ENCODE results near the gene DCAF5.

The DCAF5 gene

DNA sequence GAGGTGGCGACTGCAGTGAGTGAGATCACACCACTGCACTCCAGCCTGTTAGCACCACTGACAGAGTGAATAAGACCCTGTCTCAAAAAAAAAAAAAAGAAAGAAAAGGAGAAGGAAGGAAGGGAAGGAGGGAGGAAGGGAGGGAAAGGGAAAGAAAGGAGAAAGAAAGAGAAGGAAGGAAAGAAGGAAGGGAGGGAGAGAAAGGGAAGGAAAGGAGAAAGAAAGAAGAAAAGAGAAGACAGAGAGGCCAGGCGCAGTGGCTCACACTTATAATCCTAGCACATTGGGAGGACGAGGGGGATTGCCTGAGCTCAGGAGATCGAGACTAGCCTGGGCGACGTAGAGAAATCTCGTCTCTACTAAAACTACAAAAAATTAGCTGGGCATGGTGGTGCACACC lies 13.2 kb downstream of the DCAF5 start:
- no peak for DNase-seq

DNA sequence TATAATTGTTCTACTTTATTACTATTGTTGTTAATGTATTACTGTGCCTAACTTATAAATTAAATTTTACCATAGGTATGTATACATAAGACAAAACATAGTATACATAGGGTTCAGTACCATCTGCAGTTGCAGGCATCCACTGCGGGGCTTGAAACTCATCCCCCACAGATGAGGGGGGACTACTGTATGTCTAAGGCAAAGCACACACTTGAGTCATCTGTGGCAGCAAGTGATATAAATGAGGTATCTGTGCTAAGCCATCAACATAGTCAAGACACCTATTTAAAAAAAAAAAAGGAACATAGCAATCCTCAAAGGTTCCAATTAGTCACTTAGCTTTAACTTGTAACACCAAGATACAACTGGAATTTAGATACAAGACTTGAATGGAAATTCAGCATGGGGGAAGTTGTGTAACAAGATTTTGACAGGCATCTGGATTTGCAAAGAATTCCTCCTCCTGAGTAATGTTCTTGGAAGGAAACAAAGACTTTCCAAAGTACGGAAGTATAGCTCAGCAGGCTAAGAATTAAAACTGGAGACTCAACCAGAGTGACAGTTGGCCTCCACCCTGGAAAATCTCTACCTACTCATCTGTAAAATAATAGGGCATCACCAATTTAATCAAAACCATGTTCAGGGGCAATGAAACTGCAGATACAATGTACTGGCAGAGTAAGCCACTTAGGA lies 14.9 kb downstream of the DCAF5 start:
- DNase-seq, result no peak

DNA sequence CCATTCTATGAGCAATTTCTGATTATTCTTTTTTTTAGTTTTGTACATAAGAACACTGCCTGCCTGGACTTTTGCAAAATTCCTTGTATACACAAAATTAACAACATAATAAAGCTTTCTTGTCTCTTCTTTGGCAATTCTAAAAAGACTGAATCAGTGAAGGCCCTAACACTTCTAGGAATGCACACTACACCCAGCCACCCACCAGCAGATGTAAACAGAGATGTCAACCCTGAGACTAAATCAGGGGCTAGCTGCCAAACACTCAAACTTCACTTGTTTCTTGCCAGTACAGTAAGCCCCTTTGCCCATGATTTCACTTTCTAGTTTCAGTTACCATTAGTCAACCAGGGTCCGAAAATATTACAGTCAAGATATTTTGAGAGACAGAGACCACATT lies 15.5 kb downstream of the DCAF5 start:
- DNase-seq, result no peak

DNA sequence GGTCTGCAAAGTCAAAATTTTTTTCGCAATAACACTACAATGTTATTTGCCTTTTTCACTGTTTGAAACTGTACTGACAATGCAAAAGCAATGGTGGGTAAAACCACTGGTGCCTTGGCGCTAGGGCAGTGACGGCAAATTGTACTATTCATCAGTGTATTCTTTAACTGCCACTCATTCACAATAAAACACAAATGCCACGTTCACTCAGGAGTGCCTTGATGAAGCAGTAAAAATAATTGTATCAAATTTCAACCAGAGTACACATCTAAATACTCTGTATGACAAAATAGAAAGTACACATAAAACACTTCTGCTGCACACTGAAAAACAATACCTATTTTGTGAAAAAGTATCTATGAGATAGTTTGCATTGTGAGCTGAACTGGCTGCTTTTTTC lies 17.8 kb downstream of the DCAF5 start:
- DNase-seq, result no peak

DNA sequence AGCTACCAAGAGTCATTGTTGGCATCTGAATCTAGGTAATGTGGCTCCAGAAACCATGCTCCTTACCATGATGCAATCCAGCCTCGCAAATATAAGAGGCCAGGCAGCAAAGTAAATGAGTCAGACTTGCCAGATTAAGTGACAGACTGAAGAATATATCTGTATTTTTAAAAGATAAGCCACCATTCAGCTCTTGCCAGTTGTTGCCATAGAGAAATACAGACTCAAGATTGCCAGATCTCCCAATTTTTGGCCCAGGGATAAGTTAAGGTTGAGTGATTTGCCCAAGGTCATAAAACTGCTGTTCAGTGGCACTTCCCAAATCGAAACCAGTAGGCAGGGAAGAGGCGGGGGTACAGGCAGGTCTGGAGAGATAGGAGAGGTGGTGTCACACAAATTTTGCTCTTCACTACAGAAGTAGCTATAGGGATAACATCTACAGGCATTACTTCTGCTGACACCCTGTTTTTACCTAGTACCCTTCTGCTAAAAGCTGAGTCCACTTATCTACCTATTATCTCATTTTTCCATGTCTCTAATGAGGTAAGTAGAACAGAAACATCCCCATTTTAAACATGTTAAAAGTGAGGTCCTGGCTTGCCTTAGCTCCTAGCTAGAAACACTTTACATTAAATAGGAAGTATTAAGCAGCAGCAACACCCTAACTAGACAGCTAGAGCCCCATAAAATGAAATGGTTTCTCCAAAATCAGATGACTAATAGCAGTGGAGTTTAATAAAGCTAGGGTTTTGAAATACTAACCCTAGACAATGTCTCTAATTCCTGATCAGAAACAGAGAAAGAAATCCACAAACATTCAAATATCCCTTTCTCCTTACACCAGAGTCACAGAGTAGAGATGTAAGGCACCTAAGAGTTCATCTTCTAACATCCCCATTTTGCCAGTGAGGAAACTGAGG lies 19.5 kb downstream of the DCAF5 start:
- no peak for DNase-seq

DNA sequence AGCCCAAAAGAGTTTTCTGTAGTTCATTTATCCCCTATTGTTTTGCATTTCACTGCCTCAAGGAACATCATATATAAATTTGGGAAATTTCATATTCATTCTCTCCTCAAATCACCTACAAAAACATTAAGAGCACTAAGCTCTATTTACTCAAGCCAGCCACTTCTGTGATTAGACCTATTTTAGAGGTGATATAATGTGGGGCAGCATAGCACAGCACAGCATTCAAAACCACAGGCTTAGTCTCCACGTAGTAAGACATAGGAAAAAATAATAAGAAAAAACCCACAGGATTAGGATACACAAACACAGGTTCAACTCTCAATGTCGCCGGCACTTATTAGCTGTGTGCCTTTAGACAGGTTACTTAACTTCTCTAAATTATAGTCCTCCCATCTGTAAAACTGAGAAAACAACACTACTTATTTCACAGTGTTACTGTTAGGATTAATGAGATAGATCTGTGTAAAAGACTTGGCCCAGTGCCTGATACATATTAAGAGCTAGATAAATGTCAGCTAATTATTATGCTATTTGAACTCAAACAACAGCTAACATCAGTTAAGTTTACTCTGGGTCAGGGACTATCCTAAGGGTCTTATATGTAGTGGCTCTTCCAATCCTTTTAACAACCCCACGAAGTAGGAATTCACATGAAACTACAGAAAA lies 20.3 kb downstream of the DCAF5 start:
- DNase-seq, result no peak

DNA sequence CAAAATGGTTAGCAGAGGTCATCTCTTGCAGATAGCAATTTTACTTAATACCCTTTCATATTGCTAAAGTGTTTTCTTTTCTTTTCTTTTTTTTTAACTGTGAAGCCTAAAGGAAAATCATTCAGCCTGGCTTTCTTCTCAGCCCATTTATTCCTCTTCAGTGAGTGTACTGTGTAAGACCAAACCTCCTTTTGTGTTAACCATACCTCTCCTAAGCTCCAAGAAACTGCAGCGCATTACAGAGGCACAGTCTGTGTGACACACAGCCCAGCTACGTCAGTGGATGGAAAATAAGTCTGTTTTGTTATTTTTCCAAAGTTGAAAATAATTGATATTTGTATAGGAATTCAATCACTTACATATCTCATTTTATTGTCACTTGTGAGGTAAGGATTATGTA lies 21.7 kb downstream of the DCAF5 start:
- DNase-seq, result no peak

DNA sequence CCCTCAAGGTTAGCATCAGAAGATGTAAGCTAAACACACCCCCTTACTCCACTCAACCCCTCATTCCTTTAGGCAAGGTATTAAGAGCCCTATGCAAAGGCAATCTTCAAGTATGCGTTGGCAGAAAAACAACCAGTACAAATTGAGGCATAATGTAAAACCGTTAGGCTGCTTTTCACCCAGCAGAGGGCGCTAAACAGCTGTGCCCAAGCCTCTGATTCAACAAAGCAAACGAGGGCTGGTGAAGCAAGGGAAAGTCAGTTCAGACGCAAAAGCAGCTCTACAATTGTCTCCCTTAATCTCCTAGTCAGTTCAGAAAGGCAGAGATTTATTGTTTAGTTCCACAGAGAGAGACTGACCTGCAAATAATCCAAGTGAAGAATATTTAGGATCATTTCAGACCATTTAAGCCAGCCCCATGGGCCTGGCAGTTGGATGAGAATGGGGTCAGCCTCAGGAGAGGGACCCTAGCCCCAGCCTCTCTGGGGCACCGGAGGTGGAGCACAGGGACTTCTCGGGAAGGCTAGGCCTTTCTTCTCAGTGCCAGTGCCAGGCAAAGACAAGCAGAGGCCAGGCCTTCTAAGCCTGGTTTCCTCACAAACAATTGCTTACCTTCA lies 23.5 kb downstream of the DCAF5 start:
- peak; percentile 67 to 75 for DNase-seq

DNA sequence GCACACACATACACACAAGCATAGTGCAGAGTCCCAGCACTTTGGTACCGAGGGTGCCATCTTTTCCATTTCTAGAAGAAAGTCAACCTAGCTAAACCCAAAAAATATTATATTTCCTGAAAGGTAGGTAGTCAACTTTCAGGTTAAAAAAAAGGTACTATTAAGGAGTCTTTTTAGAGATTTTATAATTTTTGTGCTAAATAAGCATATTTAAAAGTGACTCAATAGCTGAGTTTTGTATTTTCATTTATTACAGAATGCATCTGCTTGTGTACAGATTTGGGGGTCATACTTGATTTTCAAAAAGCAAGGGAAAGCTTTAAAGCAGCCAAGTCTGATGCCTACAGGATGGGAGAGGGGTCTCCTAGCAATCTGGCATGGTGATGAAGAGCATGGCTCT lies 34.6 kb downstream of the DCAF5 start:
- DNase-seq, result no peak

DNA sequence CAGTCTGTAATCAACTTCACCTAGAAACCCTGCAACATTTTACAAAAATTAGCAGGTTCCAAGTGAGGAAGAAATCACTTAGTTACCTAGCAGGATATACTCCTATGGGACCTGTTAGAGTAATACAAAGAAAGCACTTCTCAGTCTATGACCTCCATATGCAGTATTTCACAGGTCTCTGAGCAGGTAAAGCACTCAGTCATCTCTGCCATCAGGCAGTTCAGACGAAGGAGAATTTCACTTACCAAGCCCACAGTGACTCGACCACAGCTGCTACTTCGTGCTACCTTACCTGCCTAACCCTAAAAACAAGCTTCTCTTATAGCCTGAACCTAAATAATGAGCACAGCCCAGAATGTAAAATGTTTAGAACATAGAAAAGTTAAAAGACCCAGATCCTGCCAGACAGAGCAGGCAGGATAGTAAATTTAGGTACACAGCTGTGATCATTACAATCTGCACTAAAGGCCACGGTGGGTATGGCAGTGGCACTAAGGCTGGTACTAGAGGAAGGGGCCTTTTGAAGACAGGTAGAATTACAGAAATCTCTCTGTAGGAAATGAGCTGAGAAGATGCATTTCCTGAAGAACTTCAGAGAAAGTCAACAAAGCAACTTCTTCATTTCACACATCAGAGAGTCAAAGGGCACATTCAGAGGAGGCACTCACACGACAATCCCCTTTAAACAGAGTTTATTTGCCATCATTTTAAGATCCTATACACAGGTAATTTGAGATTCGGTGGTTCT lies 35.7 kb downstream of the DCAF5 start:
- DNase-seq, result no peak

DNA sequence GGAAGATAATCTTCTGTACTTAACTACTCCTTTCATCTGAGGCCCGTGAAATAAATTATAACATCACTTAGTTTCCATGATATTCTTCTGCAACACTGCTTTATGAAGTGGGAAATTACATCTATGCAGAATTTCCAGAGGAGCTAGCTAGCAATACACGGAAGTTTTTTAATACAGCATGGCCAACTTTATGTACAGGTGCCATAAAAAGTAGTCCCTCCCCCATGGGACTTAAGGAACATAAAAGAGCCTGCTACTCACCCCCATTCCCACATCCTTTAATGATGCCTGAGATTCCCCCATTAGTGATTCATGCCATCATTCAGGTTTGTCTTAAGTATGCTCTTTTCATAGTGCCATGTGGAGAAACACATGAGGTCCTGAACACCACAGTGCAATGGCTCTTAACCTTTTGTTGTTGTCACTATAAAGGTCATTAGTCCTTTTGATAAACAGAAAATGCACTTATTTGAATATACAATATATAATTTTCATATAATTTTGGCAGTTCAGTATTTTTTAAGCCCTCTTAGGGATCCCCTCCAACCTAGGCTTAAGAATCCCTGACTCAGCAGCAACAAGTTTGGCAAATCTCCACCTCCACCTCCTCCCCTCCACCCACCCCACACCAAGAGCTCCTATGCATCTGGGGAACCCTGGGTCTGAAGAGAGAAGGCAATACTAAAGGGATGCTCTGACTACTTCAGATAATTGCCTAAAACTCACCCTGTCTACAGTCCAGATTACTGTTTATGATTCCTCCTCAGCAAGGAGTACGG lies 37.3 kb downstream of the DCAF5 start:
- no peak for DNase-seq

DNA sequence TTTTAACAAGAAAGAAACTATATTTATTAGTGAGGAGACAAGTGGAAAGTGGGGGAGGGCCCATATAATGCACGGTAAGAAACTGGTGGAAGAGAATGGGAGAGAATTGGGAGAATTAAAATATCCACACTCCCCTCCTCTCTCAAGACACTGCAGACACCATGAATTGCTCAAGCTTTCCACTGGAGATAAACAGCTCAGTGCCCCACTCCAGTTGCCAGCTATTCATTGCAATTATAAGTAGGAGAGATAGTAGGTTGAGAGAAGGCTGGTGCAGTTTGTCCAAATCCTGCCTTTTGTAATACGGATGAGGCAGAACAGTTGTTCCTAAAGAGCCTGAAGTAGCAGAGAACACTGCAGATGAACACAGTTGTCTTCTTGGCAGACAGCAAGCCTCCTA lies 38.2 kb downstream of the DCAF5 start:
- DNase-seq, result no peak

DNA sequence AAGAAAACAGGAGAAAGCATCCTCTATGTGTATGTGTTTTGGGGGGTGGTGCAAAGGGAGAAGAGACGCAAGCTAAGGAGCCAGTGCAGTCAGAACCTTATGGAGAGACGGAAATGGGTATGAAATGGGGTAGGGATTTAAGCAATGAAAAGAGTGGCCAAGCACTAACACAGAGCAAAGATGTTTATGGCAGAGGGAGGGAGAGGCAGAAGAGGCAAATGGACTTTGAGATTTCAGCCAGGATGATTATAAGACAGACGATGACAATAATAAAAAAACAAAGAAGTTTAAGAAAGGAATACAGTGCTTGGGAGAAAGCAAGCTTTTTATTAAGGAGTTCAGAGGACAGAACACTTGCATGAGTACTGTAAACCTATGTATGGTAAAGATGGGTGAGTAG lies 44.6 kb downstream of the DCAF5 start:
- DNase-seq, result no peak

DNA sequence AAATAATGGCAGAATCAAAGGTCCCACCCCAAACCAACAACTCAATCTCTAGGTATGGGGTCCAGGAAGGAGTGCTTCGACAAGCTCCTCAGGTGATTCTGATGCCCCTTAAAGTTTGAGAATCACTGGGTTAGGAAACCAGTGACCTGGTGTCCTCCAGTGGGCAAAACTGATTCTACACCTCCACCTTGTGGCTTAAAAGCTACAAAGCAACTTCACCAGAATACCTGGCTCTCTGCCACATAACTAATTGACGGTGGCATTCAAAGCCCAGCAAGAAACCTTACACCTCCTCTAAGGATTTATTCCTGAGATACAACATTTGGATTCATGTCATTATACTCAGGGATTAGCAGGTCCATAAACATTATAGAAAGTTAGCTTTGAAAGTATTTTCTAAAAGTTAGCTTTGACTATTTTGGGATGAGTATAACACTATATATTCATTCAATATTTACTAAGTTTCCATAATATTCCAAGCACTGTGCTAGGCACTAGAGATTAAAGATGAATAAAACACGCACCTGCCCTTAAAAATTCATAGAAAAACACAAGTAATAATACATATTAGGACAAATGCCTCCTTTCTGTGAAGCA lies 45.4 kb downstream of the DCAF5 start:
- no peak for DNase-seq

DNA sequence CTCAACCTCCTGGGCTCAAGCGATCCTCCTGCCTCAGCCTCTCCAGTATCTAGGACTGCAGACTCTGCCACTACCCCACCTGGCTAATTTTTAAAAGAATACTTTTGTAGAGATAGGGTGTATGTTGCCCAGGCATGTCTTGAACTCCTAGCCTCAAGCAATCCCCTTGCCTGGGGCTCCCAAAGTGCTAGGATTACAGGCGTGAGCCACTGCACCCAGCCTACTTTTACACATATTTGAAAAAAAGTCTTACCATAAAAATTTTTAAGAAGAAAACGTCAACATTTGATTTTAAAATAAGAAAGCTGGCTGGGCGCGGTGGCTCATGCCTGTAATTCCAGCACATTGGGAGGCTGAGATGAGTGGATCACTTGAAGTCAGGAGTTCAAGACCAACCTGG lies 46.5 kb downstream of the DCAF5 start:
- no peak for DNase-seq

DNA sequence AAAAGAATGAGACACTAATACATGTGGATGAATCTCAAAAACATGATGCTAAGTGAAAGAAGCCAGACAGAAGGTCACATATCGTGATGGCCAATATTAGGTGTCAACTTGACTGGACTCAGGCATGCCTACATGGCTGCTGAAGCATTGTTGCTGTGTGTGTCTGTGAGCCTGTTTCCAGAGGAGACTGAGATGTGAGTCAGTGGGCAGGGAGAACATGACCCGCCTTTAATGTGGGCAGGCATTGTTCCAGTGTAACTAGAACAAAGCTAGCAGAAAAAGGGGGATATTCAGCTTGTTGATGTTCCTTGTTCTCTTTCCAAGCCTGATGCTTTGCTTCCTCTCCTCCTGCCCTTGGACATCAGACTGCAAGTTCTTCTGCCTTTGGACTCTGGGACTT lies 47.6 kb downstream of the DCAF5 start:
- DNase-seq, result no peak

DNA sequence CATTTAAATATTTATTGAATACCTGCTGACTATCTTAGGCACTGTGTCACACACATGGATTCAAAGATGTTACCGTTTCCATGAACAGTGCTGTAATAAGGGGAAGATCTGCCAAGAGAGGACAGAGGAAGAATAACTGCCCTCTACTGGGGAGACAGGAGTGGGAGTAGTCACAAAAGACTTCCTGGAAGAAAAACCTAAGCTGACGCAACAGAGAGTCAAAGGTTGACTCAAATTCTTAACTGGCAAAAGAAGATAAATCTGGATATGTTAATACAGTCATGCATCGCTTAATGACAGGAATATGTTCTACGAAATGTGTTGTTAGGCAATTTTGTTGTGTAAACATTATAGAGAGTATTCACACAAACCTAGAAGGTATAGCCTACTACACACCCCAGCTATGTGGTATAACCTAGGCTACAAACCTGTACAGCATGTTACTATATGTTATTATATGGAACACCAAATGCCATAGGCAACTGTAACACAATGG lies 51.5 kb downstream of the DCAF5 start:
- DNase-seq, result no peak

DNA sequence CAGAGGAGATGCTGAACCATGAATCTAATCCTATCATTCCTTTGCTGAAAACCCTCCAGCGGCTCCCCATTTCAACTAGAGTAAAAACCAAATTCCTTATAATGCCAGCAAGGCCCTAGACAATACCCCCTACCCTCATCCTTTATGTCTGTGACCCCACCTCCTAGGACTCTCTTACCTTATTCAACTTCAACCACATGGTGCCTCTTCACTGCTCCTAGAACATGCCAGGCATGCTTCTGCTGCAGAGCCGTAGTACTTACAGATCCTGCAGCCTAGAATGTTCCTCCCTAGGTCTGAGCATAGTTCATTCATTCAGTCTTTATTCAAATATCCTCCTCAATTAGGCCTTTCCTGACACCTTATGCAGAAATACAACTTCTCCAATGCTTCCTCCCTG lies 54.9 kb downstream of the DCAF5 start:
- no peak for DNase-seq

DNA sequence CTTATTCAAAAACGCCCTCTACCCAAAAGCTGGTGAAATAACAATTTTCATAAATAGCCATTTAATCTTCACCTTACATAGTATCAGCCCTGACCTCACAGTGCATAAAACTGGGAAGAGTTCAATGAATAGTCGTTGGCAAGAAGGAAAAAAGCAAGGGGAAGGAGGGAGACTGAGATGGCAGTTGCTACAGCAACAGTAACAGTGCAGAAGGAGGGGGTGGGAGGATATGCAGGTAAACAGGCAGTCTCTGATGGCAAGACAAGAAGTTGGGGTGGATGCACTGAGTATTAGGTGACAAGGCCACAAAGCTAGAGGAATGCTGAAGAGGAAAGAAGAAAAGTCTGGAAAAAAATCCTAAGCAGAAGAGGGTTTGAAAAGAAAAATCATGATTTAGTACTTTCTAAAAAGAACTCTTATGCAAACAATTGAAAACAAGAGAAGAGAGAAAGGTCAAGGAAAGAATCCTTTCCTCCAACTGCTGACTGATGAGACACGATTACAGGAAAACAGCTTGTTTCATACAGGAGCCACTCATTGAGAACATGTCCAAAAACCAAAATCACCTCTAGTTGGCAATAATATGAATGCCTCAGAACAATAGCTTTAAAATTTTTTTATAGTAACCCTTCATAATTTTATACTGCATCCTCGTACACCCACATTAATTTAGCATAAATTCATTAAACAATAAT lies 56.0 kb downstream of the DCAF5 start:
- DNase-seq, result no peak

DNA sequence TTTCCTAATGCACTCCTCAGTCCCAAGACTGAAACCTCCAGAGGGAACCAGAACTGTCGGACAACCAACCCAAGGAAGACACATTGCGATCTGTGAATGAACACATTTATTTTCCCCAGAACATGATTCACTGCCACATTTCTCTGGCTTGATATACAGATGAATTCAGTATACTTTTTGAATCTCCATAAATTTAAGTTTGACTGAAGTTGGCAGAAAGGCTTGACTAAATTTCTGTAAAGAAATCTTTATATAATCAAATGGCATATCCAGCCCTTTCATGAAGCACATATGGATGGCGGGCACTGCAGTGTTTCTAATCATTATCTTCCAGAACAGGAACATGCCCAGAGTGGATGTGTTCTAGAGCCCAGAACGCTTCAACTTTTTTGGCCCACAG lies 56.7 kb downstream of the DCAF5 start:
- no peak for DNase-seq

DNA sequence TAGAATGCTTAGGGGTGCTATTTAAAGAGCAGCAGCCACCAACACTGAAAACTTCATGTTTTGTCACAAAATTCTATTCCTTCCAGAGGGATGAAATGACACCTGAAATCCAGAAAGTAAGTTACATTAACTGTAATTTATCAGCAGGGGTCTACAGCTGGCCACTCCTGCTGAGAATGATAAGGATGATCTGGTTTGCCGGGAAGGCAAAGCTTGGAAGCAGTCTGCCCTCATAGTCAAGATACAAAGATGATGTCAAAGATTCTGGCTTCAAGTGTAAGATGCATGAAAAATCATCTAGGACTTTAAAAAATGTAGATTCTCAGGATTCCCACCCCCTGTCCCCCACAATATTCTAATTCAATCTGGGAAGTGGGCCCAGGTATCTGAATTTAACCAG lies 58.4 kb downstream of the DCAF5 start:
- DNase-seq, result no peak

Measured in stimulated activated CD4-positive, alpha-beta T cell treated with anti-CD3 and anti-CD28 coated beads, Interleukin-2, amount 100 ng/mL, for 24 hours (primary cell).